Fibroblast of skin of right quadriceps (primary cell): ENCODE measurements around the gene DLG1.

Experiments used
- DNase-seq: peaks from one replicate; pipeline ENCODE4 v3.0.0-alpha.2; 2013

Gene DLG1

DNA sequence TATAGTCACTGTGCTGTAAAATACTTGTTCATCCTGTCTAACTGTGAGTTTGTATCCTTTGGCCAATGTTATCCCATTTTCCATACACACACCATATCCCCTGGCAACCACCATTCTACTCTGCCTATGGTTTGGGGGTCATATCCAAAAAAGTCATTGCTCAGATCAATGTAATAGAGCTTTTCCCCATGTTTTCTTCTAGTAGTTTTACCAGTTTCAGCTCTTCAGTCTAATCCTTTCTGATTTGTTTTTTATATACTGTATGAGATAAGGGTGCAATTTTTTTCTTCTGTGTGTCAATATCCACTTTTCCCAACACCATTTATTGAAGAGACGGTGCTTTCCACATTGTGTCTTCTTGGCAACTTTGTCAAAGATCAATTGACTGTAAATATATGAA, 14.0 kb upstream of the DLG1 start:
- no peak for DNase-seq

DNA sequence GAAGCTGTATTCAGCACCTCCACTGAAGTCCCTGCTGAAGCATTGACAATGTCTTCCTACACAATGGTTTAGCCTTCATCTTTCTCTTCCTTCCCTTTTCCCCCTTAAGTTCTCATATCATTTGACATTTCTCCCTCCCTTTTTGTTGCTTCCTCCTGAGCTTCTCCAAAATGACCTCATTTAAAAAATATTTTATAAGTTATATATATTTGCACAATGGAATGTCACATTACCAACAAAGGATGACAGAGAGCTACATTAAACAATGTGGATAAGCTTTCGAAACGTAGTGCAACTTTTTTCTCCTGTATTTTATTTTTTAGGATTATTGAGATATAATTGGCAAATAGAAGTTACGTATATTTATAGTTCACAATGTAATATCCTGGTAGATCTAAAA, 13.2 kb upstream of the DLG1 start:
- no peak for DNase-seq

DNA sequence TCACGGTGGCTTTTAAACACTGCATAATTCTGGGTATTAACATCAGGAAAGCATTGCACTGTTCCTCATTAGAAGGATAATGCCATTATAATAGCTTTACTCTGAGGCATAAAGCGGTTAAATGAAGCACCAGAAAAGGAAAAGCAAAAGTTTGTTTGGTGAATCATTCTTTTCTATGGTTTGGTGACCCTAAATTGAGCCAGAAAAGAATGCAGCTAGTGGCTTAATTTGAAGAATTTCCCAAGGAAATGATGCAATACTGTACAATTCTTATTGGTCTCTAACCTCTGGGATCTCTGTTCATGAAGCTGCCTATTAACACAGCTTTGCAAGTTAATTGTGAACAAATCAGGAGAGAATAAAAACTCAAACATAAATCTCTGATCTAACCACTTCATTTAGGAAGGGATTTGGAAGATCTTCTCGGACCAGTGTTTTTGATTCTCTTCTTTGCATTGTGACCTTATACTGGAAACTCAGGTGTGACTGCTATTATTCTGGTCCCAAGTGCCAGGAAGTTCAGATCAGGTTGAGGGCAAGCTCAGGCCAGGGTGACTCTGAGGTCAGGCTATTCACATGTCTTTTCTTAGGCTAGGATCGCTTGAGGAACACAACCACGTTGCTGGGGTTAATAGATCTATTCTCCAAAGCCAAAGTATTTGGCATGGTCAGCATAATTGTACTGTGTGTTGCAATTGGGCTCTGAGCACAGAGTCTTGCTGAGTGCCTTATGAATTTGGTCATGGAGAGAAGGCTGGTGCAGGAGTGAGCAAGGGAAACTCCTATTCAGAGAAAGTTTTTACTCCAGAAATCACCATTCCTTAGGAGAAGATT, 11.3 kb upstream of the DLG1 start:
- DNase-seq: peak; percentile 98

DNA sequence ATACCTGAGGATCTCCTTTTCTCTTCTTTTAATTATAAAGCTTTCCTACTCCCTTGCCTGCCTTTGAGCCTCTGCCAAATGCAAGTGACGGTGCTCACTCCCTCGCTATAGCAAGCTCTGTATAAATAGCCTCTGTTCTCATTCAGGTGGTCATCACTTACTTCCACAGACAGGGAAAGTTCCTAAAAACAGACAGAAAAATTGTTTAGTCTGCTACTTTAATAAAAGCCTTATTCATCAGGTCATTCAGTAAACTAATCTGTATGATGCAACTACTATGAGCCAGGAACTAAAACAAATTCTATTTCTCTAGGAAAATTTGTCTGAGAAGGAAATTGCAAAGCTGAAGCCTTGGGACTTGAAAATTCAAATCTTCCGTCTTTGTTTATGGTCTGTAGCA, 10.2 kb upstream of the DLG1 start:
- peak; percentile 70 for DNase-seq

DNA sequence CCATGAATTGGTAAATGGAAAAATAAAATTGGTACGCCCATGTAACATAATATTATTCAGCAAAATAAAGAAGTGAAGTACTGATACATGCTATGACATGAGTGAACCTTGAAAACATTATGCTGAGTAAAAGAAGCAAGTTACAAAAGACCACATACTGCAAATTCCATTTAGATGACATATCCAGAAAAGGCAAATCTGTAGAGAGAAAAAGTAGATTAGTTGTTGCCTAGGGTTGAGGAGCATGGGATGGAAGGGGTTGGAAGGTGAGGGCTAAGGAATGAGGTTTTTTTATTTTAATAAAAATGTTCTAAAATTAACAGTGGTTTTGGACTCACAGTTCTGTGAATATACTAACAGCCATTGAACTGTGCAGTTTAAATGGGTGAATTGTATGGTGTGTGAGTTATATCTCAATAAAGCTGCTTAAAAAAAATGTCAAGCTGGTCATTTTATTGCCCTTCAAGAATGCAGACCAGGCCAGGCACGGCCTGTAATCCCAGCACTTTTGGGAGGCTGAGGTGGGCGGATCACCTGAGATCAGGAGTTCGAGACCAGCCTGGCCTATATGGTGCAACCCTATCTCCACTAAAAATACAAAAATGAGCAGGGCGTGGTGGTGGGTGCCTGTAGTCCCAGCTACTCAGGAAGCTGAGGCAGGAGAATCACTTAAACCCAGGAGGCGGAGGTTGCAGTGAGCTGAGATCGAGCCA, 8.1 kb upstream of the DLG1 start:
- peak; percentile 92 for DNase-seq

DNA sequence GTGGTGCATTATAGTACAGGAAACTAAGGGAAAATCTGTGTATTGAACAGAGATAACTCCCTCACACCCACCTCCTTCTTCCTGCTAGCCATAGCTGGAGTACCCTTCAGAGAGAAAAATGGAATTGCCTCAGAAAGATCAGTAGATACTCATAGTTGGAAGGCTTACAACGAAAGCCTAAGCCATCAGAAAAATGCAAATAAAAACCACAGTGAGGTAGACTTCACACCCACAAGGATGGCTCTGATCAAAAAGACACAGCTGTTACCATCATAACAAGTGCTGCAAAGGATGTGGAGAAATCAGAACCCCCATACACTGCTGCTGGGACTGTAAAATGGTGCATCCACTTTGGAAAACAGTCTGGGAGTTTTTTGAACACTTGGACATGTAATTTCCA, 7.4 kb upstream of the DLG1 start:
- DNase-seq: peak; percentile 86

DNA sequence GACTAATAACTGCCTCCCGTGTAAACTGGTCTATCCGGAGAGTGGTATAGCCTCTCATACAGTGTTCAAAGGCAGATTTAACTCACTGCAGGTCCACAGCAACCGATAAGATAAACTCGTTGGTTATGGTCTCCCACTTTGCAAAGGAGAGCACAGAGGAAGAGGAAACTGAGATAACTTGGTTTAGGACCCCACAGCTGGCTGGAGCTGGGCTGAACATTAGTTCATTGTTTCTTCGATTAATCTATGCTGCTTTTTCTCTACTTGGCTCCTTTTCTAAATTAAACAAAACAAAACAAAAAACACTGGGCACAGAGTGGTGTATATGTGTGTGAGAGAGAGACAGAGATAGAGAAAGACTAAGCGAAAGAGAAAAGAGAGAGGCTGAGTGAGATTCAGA, 5.0 kb upstream of the DLG1 start:
- no peak for DNase-seq

DNA sequence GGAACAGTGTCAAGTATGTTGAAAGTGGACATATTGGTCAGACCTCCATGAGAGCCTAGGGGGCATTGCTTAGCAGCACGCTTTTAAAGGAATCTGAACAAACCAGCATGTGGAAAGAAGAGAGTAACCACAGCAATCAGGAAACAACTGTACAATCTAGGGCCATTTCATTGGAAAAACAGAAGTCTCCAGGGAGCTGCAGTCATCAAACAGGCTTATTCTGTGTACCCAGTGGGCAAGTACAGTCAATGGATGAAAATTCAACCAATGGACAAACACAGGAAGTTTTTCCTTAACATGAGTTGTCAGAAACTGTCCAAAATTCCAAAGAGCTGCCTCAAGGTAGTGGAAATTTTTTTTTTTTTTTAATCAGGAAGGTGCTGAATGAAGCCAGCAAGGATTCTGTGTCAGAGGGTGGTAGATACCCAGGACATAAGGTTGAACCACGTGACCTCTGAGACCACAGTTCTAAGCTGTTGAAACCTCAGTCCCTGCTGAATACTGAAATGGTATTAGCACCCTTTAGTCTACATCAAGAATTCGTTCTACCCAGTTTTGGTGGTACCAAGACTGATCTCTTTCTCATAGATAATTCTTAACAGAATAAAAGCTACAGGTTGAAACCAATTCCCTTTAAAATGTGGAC, 4.4 kb upstream of the DLG1 start:
- DNase-seq: peak; percentile 87

DNA sequence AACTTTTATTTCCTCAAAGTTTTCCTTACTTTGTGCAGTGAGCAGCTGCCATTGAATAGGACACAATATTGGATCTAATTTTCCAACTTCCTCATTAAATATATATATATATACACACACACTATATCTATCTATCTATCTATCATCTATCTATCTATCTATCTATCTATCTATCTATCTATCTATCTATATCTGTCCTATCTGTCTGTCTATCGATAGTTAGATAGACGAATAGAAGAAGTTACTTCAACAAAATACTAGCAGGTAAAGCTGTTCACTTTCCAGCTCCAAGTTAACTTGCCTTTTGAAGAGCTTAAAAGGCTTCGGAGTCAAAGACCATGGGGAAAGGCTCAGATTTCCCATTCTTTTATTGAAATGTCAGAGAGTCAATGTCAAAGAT, 3.6 kb upstream of the DLG1 start:
- no peak for DNase-seq

DNA sequence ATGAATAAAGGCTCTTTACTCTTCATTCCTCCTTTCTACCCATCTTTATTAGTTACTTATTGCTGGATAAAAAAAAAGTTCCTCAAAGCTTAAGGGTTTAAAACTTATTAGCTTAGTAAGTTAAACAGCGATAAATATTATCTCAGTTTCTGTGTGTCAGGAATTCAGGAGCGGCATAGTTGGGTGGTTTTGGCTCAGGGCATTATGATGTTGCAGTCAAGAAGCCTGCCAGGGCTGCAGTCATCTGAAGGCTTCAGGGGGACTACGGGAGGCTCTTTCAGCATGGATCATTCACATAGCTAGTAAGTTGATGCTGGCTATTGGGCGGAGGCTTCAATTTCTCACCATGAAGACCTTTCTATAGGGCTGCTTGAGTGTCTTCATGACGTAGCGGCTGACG, 1.9 kb upstream of the DLG1 start:
- DNase-seq: no peak

DNA sequence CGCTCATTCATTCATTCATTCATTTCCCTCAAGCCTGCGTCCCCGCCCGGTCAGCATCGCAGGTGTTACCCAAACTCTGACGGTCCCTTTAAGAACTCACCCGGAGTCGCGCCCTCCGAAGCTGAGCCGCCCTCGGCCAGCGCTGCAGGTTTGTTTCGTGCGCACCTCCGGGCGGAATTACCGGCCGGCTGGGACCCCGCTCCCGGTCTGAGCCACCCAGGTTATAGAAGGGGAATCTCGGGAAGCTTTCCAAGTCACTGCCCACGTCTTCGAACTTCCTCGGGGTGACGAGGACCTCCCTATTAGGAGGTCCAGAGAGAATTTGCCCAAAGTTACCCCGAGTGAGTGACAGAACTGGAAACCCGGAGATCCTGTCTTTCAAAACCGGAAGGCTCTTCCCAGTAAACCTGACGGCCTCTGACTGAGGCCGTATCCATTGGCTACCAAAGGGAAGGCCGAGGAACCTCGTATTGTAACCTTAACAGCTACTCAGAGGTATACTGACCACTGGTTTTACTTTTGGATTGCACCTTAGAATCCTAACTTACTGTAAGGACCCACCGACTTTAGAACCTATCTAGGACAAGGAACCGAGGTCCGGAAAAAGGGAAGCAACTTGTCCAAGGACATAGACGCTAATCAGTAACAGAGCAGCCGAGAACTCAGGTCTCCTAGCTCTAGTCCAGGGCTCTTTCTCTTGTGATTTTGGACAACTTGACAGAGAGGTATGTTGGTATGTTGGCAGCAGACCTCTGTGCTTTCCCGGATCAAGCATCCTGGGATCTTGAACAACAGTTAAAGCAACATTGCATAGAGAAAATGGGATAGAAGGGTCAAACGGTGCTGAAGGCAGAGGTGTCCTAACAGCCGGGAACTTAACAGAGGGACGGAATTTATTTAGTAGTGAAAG, 788 bp upstream of the DLG1 start:
- no peak for DNase-seq

DNA sequence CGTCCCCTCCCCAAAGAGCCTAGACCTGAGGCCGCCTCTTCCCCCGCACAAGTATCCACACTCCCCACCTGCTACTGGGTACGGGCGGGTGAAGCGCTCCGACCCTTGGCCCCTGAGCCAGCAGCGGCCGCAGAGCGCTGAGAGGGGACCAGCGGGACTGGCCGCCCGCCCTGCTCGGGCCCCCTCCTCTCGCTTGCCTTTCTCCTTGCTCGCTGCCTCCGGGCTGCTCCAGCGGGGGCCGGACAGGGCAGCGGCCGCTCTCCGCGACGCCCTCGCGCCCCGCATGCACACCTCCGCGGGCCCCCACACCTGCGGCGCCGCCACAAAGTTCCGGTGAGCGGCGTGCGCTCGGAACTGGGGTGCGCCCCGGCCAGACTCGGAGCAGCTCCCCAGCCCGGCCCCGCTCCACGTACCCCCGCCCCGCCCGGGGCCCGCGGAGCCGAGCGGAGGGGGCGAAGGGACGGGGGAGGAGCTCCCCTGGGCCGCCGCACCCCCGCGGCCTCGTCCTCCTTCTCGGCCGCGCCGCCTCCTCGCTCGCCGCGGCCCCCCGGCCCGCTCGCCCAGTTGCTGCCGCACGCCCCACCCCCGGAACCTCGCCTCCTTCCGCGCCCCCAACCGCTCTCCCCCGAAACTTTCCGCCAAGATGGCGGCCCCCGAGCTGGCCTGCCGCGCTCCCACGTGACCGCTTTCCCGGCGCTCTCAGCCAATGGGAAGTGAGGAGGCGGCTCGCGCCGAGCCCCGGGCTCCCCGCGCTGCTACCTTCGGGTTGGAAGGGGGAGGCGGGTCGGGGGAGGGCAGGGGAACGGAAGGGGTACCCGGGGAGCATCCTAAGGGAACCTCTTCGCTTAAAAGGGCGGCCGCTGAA, 704 bp downstream of the DLG1 start:
- peak; percentile 90 for DNase-seq

DNA sequence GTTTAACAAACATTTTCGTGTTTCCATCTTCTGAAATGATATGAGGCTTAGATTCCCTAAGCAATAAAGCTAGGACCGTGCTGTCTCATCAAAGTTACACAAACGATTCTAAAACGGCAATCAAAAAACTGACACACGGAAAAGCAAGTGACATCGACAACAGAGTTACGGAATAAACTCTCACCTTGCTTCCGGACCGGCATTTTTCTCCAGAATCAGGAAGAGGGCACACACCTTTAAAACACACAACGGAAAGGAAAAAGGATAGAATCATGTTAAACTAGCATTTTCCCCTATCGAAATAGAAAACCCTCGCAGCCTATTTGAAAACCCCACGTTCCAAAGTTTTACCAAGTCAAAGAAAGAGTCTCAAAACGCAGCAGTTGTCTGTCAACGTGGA, 1.4 kb downstream of the DLG1 start:
- DNase-seq: no peak

DNA sequence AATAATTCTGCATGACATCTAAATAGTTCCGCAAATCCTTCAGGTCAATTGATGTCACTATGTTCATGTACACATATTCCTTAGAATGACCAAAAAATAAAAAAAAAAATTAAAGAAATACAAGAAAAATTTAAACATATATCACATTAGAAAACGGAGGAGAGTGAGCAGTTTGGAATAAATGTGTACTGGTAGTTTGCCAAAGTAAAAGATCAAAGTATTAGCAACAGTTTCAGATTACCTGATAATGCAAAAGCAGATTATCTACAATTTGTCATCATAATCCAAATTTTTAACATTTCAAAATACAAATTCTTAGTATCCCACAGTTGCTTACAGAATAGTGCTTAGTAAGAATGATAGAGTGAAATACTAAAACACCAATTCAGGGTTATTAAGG, 1.9 kb downstream of the DLG1 start:
- DNase-seq: no peak

DNA sequence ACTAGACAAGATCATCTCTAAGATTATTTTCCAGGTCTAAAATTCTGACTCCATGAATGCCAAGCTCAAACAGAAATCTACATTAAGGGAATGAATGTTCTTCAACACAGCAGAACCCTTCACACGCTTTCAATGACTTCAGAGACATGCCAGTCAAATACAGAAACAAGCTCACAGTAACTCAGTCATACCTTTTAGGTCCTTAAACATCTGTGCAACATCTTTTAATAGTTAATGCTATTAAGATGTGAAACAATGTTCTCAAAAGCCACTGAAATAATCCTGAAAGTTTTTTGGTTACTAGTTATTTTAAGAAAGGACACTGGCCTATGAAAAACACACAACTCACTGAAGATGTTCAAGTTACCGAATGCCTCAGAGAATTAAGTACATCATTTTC, 2.5 kb downstream of the DLG1 start:
- no peak for DNase-seq

DNA sequence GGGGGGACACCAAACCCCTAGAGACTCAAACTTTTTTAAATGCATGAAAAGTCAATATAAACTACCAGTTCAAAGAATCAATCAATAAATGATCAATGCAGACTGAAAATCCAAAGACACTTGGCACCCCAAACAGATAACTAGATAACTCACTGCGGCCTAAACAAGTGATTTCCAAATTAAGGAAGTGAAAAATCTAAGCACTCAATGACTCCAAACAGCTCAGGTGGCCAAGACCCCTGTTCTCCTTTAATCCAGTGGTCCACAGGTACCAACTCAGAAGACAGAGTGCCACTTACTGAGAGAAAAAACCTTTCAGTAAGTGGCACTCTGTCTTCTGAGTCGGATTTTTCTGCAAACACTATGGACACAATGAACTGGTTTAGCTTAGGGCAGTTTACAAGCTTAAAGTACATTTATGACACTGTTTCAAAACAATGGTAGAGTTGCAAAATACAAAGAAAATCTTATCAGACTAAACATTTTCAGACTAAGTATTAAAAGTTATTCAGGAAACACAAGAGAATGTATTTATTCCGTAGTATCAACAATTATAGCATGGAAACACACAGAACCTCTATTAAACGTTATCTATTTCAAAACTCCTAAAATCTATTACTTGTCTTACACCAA, 4.7 kb downstream of the DLG1 start:
- no peak for DNase-seq

DNA sequence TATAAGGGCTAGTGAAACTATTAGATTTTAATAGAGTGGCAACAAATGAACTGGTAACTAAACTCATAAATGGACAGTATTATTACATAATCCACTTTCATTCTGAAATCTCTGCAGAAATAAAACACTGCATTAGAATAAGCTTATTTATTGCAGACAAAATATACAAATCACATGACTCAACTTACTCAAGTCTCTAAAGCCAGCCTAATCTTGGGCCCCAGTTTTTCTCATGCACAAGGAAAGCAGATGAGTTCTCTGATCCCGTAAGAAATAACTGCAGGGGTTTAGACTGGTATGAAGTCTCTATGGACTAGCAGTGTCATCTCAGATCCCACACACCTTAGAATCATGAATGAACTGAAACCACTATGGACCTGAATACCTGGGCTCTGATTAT, 5.8 kb downstream of the DLG1 start:
- DNase-seq: no peak

DNA sequence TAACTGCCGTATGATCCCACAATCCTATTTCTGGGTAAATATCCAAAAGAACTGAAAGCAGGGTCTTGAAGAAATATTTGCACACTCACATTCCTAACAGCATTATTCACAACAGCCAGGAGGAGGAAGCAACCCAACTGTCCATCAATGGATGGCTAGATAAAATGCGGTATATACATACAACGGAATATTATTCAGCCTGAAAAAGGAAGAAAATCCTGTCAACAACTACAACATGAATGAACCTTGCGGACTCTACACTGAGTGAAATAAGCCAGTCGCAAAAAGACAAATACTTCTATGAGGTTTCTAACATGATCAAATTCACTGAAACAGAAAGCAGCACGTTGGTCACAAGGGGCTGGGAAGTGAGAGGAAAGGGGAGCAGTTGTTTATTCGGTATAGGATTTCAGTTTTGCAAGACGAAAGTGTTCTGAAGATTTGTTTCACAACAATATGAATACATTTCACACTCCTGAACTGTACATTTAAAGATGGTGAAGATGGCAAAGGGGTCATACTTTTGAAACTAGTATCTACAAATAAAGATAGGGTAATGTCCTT, 6.2 kb downstream of the DLG1 start:
- DNase-seq: no peak

DNA sequence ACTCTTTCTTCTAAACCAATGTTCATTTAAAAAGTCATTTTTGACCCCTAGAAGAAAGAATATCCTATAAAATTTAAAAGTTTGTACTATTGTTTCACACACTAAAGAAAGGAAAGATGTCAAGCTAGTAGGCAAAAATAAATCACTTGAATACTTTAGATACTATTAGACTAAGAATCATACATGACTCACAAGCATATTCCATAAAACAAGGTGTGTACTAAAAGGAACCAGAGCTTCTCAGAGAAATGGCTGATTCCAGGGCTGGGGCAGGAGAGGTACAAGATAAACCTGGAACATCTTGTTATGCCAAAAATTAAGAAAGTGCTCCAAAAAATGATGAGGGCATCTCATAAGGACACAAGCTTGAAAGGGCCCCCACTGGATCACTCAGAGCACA, 8.7 kb downstream of the DLG1 start:
- DNase-seq: no peak

DNA sequence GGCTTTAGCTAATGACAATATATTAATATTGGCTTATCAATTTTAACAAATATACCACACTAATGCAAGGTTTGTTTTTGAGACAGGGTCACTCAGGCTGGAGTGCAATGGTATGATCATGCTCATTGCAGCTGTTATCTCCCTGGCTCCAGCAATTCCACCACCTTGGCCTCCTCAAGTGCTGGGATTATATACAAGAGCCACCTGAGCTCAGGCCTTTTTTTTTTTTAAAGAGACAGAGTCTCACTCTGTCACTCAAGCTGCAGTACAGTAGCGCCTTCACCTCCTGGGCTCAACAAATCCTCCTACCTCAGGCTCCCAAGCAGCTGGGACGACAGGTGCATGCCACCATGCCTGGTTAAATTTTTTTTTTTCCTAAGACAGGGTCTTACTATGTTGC, 11.7 kb downstream of the DLG1 start:
- no peak for DNase-seq

DNA sequence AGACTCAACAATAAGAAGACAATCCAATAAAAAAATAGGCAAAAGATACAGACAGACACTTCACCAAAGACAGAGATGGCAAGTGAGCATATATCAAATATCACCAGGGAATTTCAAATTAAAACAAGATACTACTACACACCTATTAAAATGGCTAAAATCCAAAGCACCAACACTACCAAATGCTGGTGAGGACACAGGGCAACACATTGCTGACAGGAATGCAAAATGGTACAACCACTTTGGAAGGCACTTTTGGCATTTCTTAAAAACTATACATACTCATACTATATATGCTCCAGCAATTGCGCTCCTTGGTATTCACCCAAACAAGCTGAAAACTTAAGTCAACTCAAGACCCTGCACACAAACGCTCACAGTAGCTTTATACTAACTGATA, 12.9 kb downstream of the DLG1 start:
- DNase-seq: no peak
